K562 (cell line): ENCODE measurements around the gene NFILZ. TPM values are rescaled to one million over a fixed set of nuclear protein-coding genes. Genes with fewer than 3 reads are reported as not detected.
A peak's percentile ranks its signal among the peaks of the same experiment; 100 is the strongest.

Experiments used
- ATAC-seq: fragments of 200-7000 bp; cut with Tn5 transposase; 3 replicates; pipeline ENCODE4 v1.9.1; 2020; ENCODE audit warnings: moderate library complexity
- BruUV-seq: library from RNA; stranded (reverse); fragments of 400-500 nt; replicated peaks from 2 replicates; lab custom pipeline; 2021; lab: Mats Ljungman, UMichigan
- CTCF ChIA-PET: fragments of 300-600 bp; formaldehyde crosslinking; extraction: SDS; loops from one replicate; lab custom pipeline; 2021; ENCODE audit warnings: low intra/inter-chr PET ratio; lab: Yijun Ruan, JAX
- POLR2A ChIA-PET: fragments of 300-600, 350-650 bp; sonication (Branson Sonifier 250); formaldehyde crosslinking; extraction: SDS; loops from one replicate; lab custom pipeline; 2021; ENCODE audit warnings: antibody characterized with exemption, inconsistent platforms; lab: Yijun Ruan, JAX
- DNase-seq, 4 experiments: peaks; one replicate each; pipeline versions ENCODE4 v3.0.0 to v3.0.0-alpha.2; 2011 to 2018; ENCODE audit warnings: low spot score in 3 of 4, mixed read lengths in 3 of 4; ENCODE audit errors: extremely low read depth in 1 of 4
- FAIRE-seq: peaks from 2 replicates; lab custom pipeline; 2011; peaks lifted over from hg19 to GRCh38; lab: Jason Lieb, UNC
- H2AFZ ChIP-seq: 2 replicates; pipeline ENCODE4 v1.6.0; 2011; ENCODE audit warnings: low read depth, low read length, control low read depth, inconsistent platforms
- H3K27ac ChIP-seq: fragments of 200-600 bp; 3 replicates; pipeline ENCODE4 v1.8.0; 2011; ENCODE audit warnings: low read depth, mild to moderate bottlenecking, control low read depth, inconsistent platforms, low read length, moderate library complexity, mixed read lengths; ENCODE audit errors: extremely low read depth
- H3K27me3 ChIP-seq, 2 experiments: fragments of 300-600 bp in 1 of 2; 2 replicates in 1 of 2; 3 replicates in 1 of 2; pipeline versions ENCODE4 v1.6.0 to v1.8.0; 2011; ENCODE audit warnings: inconsistent platforms in 2 of 2, low read length in 2 of 2, mild to moderate bottlenecking in 1 of 2, mixed read lengths in 1 of 2, moderate library complexity in 1 of 2; ENCODE audit not compliant: control insufficient read depth in 2 of 2, insufficient read depth in 2 of 2
- H3K36me3 ChIP-seq: fragments of 300-600 bp; 3 replicates; pipeline ENCODE4 v1.8.0; 2011; ENCODE audit warnings: mild to moderate bottlenecking, low read length, inconsistent platforms; ENCODE audit not compliant: control insufficient read depth, insufficient read depth
- H3K4me1 ChIP-seq, 2 experiments: fragments of 200-600 bp in 1 of 2; replicated peaks in 1 of 2; 2 replicates in 1 of 2; 3 replicates in 1 of 2; pipeline versions ENCODE4 v1.5.1 to v1.8.0; 2011; ENCODE audit warnings: inconsistent platforms in 2 of 2, low read length in 2 of 2, mild to moderate bottlenecking in 1 of 2, mixed read lengths in 1 of 2, moderate library complexity in 1 of 2; ENCODE audit not compliant: control insufficient read depth in 2 of 2, insufficient read depth in 2 of 2
- H3K4me2 ChIP-seq: 2 replicates; pipeline ENCODE4 v1.6.1; 2011; ENCODE audit warnings: low read length, control low read depth, inconsistent platforms, mixed read lengths; ENCODE audit not compliant: insufficient read depth
- H3K4me3 ChIP-seq: fragments of 200-600 bp; sonication (generic), shearing (Covaris generic); 2 replicates; pipeline ENCODE4 v1.5.1; 2016; ENCODE audit warnings: control low read depth, inconsistent platforms
- H3K79me2 ChIP-seq: fragments of 200-600 bp; 3 replicates; pipeline ENCODE4 v1.8.0; 2011; ENCODE audit warnings: low read length, inconsistent platforms; ENCODE audit not compliant: control insufficient read depth, insufficient read depth
- H3K9ac ChIP-seq, 2 experiments: 2 replicates each; pipeline versions ENCODE4 v1.6.0 to v1.6.1; 2011; ENCODE audit warnings: low read depth in 2 of 2, low read length in 2 of 2, control low read depth in 1 of 2, inconsistent platforms in 1 of 2, mild to moderate bottlenecking in 1 of 2, mixed read lengths in 1 of 2; ENCODE audit not compliant: insufficient read depth in 1 of 2
- H3K9me1 ChIP-seq: one replicate; pipeline ENCODE4 v1.6.0; 2011; ENCODE audit warnings: inconsistent platforms, mild to moderate bottlenecking, low read length, moderate library complexity; ENCODE audit not compliant: control insufficient read depth, insufficient read depth
- H3K9me3 ChIP-seq: replicated peaks from 2 replicates; pipeline ENCODE4 v1.5.1; 2011; ENCODE audit warnings: low read depth, low read length, inconsistent platforms; ENCODE audit not compliant: control insufficient read depth, insufficient read depth
- H4K20me1 ChIP-seq: replicated peaks from 2 replicates; pipeline ENCODE4 v1.6.1; 2011; ENCODE audit warnings: low read length, inconsistent platforms, mixed read lengths; ENCODE audit not compliant: control insufficient read depth, insufficient read depth
- FOS ChIP-seq: IDR thresholded peaks from 3 replicates; pipeline ENCODE4 v1.6.1; 2011; ENCODE audit not compliant: insufficient read length; ENCODE audit errors: extremely low read depth
- MAFG ChIP-seq: fragments of 450-650 bp; conservative IDR thresholded peaks from 2 replicates; pipeline ENCODE4 v1.6.1; 2016; ENCODE audit warnings: missing genetic modification characterization, missing compliant biosample characterization
- MAX ChIP-seq: sonication (generic); formaldehyde crosslinking; IDR thresholded peaks from 2 replicates; pipeline ENCODE4 v1.9.0; 2022; ENCODE audit warnings: mild to moderate bottlenecking, missing genetic modification reagents
- POLR3A ChIP-seq: IDR thresholded peaks from 2 replicates; pipeline ENCODE4 v1.6.1; 2011; ENCODE audit warnings: borderline replicate concordance, mild to moderate bottlenecking, moderate library complexity; ENCODE audit not compliant: insufficient read length, insufficient read depth; ENCODE audit errors: extremely low read depth
- YBX1 ChIP-seq: fragments of 450-650 bp; IDR thresholded peaks from 2 replicates; pipeline ENCODE4 v1.7.1; 2016; ENCODE audit warnings: mild to moderate bottlenecking
- WGBS: fragments of 100-300 bp; shearing (Covaris generic); methylation state at CpG from one replicate; pipeline ENCODE4 v1.1.6; 2016; ENCODE audit warnings: low coverage, mixed read lengths; ENCODE audit not compliant: insufficient coverage; ENCODE audit errors: missing lambda C conversion rate; 5-methylcytosine and 5-hydroxymethylcytosine counted together
- in situ Hi-C: fragments of 300-500 bp; cut with MboI; formaldehyde crosslinking; loops from 4 replicates; pipeline ENCODE4 v1.15.0; 2018; ENCODE audit warnings: inconsistent platforms, mixed read lengths
- intact Hi-C: fragments of 100-400 bp; cut with micrococcal nuclease; formaldehyde crosslinking; loops from 2 replicates; pipeline ENCODE4 v1.14.2; 2022
- polyA plus RNA-seq, 8 experiments: library from polyadenylated mRNA; depleted of rRNA in 4 of 8; stranded (reverse) in 5 of 8; unstranded in 3 of 8; fragments of >200 nt; fragmentation: Nextera tagmentation in 2 of 8; fragmentation: Illumina TruSeq in 1 of 8; extraction: Ambion mirVana in 2 of 8; extraction: Trizol in 1 of 8; gene quantifications; 2 replicates each; pipeline versions ENCODE4 v1.2.1 to v1.2.3, GENCODE V29; 2011 to 2014; ENCODE audit warnings: inconsistent platforms in 1 of 8, missing spikeins in 1 of 8
- total RNA-seq, 7 experiments: library from RNA; depleted of rRNA in 6 of 7; stranded (reverse); fragments of >200 nt in 6 of 7; fragmentation: Illumina TruSeq in 2 of 7; extraction: Trizol in 2 of 7; gene quantifications; 2 replicates each; pipeline versions ENCODE4 v1.2.1 to v1.2.3, GENCODE V29; 2011 to 2021; ENCODE audit warnings: low replicate concordance in 1 of 7

NFILZ gene
- total and polyA plus RNA-seq, 9 of the 15 experiments (the other 6 are each of a cell fraction or from before 2014, with no cell fraction given): not detected

- 1% methylated on average over 22 of the region's 23 CpGs for WGBS
- TF ChIP-seq MAX (no peak), YBX1 (no peak), MAFG (no peak), FOS (no peak)
- ChIA-PET CTCF (no interaction called here), POLR2A (no interaction called here)
- FAIRE-seq (no peak), ATAC-seq (no peak), DNase-seq (no peak)
- peaks cover 14 to 38% of the 10 kb centered on the region in 2 experiments; a peak in 4 of 5 replicates for H3K27me3 ChIP-seq
- no peak overlapping the region for H2AFZ ChIP-seq
- no peaks in the 10 kb centered on the region for H3K9me1 ChIP-seq
- H4K20me1 ChIP-seq: no peaks in the 10 kb centered on the region
- no TSS peak for BruUV-seq
- intact Hi-C loops: no loop called here
- peaks cover 6 to 20% of the 10 kb centered on the region in 2 experiments; a peak in 4 of 5 replicates for H3K4me1 ChIP-seq
- H3K4me3 ChIP-seq: no peak overlapping the region
- 0 out of 4 replicates have a peak overlapping the region, but pooled peaks of 1 of the 2 experiments have one; percentile 17 for H3K9ac ChIP-seq
- H3K9me3 ChIP-seq: peaks cover 3% of the 10 kb centered on the region; the same call in 1 of the 2 replicates
- no peak overlapping the region for H3K4me2 ChIP-seq
- no peaks in the 10 kb centered on the region for H3K36me3 ChIP-seq
- in situ Hi-C loops: no loop called here
- H3K27ac ChIP-seq: no peak overlapping the region
- H3K79me2 ChIP-seq: no peaks in the 10 kb centered on the region
Measured at GRCh38 chr19:8596168-8596567, 34.3 kb upstream of the NFILZ start.

- no peak for FAIRE-seq
- POLR2A ChIA-PET: interaction anchor here (0.7 kb wide), 1 partner anchor 293 kb away, joined by 3 read pairs; no protein-coding TSS in a partner anchor
- no peak for TF ChIP-seq POLR3A
Measured at GRCh38 chr19:8600064-8600463, 30.4 kb upstream of the NFILZ start.

More at GRCh38 chr19:8600064-8600463, 30.4 kb upstream of the NFILZ start:
- Histone ChIP-seq H3K27ac (no peak overlapping the region), H3K27me3 (peaks cover 24 to 67% of the 10 kb centered on the region in 2 experiments), H3K4me1 (peaks cover 0 to 7% of the 10 kb centered on the region in 2 experiments; a peak in 2 of 5 replicates), H3K36me3 (no peaks in the 10 kb centered on the region), H3K9me3 (no peaks in the 10 kb centered on the region), H3K9me1 (no peaks in the 10 kb centered on the region), H3K9ac (no peak overlapping the region), H3K4me2 (no peak overlapping the region), H3K79me2 (no peaks in the 10 kb centered on the region), H3K4me3 (no peak overlapping the region), H2AFZ (no peak overlapping the region), H4K20me1 (no peaks in the 10 kb centered on the region)
- CTCF ChIA-PET: no interaction called here
- in situ Hi-C loops (no loop called here), intact Hi-C loops (no loop called here)
- BruUV-seq: no TSS peak
- DNase-seq (no peak), ATAC-seq (no peak)
- 0% methylated on average over 2 of the region's 2 CpGs for WGBS
